Stimulated activated CD8-positive, alpha-beta memory T cell treated with anti-CD3 and anti-CD28 coated beads, Interleukin-15, amount 100 ng/mL, for 1 hour (primary cell): Measurements from ENCODE around the gene PRDX5.

ENCODE experiments used
- DNase-seq: peaks from one replicate; pipeline ENCODE4 v3.0.0-alpha.2; 2020; ENCODE audit warnings: low read depth

Gene PRDX5

GRCh38 chr11:64290352-64291261 is 27.3 kb upstream of the PRDX5 start:
- DNase-seq, result no peak

GRCh38 chr11:64291262-64291751 is 26.6 kb upstream of the PRDX5 start, which contains the start of gene KCNK4:
TSS of gene KCNK4 (plus strand) at chr11:64291302. CDS start at chr11:64293019, 1,717 bp downstream.
- DNase-seq, result no peak

DNA sequence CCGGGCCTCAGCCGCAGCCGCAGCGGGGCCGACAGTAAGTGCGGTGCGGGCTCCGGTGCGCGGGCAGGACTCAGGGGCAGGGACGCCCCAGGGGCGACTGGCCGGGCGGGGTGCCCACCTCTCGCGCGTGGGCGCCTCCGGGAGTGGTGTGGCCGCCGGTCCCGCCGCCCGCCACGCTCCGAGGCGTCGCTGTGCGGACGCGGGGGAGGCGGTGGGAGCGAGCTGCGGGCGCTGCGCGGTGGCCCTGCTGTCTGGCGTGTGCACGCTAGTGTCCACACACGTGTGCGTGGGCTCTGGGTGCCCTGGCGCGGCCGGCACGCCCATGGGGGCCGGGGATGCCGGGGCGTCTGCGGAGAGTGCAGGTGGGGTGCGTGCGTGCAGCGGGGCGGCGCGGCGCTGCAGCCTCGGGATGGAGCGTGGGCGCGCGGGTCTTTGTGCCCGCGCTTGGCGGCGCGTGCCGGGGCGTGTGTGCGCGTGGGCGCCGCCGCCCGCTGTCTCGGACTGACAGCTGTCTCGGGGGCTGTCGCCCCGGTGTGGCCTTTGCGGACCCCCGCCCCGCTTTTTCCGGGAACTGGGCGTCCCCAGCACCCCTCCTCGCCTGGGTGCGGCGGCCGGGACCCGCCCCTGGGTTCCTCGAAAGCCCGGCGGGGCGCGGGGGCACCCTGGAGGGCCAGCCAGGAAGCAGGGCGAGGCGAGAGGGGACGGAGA is 26.0 kb upstream of the PRDX5 start:
- no peak for DNase-seq

DNA sequence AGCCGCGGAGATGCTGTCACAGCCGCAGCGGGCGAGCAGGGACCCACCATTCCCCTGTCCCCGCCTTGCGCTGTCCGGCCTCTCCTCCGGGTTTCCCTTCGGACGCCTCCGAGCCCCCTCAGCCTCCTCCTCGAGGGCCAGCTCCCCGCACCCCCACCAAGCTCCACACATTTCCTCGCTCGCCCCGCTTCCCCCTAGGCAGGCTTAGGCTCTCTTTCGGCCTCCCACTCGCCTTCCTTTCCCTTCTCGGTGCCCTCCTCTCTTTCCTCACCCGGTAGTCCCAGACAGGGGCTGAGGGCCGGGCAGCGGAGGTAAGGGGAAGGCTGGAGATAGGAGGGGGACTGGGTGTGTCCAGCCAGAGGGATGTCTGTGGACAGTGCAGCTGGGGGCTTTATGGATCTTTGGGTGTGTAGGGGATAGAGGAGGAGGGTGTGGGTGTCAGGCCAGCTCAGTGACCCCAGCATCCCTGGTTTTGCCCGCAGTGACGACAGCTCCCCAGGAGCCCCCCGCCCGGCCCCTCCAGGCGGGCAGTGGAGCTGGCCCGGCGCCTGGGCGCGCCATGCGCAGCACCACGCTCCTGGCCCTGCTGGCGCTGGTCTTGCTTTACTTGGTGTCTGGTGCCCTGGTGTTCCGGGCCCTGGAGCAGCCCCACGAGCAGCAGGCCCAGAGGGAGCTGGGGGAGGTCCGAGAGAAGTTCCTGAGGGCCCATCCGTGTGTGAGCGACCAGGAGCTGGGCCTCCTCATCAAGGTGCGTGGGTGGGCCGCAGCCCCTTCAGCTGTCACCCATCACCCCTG is 25.3 kb upstream of the PRDX5 start:
- DNase-seq, result no peak

DNA sequence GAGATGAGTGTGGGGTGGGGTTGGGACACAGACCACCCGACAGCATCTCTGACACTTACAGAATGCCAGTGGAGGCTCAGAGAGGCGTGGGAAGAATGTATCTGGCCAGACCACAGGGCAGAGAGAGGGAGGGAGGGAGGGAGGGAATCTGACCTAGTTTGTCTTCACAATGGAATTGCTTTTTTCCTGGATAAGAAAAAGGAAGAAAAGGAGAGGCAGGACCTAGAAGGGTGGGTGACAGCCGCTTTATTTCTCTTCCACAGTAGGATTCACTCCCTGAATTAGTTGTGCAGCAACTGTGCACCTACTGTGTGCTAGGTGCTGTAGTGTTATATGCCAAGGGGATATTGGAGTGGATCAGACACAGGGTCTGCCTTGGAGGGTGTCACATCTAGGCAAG is 23.1 kb upstream of the PRDX5 start:
- no peak for DNase-seq

DNA sequence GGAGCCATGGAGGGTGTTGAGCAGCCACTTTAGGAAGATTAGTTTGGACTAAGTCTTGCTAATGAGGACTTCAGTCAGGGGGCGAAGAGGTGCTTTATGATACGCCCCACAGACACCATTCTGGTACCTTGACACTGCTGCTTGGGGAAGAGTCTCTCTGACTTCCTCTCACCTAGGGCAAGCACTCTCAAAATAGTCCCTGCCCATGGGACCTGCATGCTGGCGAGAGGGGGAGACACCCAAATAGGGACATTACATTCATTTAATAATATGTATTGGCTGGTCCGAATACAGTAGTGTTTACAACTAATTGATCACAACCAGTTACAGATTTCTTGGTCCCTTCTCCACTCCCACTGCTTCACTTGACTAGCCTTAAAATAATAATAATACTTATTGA is 22.2 kb upstream of the PRDX5 start:
- no peak for DNase-seq

GRCh38 chr11:64296236-64296635 is 21.7 kb upstream of the PRDX5 start:
- no peak for DNase-seq

DNA sequence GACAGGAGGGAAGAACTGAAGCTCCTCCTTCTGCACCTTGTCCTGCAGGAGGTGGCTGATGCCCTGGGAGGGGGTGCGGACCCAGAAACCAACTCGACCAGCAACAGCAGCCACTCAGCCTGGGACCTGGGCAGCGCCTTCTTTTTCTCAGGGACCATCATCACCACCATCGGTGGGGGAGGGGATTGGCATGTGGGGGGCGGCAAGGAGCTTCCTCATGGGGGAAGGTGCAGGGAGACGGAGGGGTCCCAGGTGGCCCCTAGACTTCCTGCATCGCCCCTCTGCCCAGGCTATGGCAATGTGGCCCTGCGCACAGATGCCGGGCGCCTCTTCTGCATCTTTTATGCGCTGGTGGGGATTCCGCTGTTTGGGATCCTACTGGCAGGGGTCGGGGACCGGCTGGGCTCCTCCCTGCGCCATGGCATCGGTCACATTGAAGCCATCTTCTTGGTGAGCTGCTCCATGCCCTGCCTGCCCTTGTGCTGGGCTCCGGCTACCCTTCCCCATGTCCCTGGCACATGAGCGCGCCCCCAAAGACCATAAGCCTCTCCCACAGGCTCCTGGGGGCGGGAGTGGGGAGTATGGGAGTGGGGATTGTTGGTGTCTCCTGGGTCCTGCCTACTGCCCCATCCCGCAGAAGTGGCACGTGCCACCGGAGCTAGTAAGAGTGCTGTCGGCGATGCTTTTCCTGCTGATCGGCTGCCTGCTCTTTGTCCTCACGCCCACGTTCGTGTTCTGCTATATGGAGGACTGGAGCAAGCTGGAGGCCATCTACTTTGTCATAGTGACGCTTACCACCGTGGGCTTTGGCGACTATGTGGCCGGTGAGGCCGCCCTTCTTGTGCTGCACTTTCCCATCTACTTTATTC is 20.9 kb upstream of the PRDX5 start:
- DNase-seq, result no peak

DNA sequence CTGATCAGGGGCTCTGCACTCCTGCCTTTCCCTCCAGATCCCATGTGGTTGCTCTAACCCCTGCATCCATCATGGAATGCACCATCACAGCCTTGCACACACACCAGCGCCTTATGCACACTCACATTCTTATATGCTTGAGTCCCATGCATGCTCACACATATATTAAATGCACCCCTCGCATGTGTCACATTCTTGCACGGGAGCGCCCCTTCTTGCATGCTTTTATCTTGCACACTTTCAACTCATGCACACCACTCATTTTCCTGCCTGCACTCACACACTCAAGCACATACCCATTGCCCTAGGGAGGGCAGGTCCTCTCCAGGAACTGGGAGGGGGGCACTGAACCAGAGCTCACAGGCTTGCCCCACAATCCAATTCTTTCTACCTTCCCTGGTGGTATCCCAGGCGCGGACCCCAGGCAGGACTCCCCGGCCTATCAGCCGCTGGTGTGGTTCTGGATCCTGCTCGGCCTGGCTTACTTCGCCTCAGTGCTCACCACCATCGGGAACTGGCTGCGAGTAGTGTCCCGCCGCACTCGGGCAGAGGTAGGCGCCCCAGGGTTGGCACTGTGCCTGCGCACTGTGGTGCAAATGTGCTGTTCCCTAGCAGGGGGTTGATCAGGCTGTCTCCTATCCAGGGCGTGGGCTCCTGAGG is 20.1 kb upstream of the PRDX5 start:
- no peak for DNase-seq

DNA sequence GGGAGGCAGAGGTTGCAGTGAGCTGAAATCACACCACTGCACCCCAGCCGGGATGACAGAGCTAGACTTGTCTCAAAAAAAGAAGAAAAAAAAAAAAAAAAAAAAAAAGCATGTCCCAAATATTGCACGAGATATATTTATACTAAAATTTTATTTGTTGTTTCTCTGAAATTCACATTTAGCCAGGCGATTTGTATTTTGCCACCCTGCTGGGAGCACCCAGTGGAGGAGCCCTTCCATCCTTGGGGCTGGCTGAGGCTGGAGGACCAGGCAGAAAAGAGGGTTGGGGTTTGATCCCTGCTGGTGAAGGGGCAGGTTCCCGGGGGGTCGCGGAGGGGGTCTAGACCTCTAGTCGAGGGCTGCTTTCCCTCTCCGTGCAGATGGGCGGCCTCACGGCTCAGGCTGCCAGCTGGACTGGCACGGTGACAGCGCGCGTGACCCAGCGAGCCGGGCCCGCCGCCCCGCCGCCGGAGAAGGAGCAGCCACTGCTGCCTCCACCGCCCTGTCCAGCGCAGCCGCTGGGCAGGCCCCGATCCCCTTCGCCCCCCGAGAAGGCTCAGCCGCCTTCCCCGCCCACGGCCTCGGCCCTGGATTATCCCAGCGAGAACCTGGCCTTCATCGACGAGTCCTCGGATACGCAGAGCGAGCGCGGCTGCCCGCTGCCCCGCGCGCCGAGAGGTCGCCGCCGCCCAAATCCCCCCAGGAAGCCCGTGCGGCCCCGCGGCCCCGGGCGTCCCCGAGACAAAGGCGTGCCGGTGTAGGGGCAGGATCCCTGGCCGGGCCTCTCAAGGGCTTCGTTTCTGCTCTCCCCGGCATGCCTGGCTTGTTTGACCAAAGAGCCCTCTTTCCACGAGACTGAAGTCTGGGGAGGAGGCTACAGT is 18.7 kb upstream of the PRDX5 start:
- DNase-seq, result no peak

- no peak for DNase-seq
Measured at GRCh38 chr11:64299847-64300648, 17.9 kb upstream of the PRDX5 start, which contains the start of gene CATSPERZ. TSS of gene CATSPERZ (plus strand) at chr11:64300358. CDS start at chr11:64300411, 53 bp downstream.

- no peak for DNase-seq
Measured at GRCh38 chr11:64303109-64304031, 14.6 kb upstream of the PRDX5 start.

GRCh38 chr11:64304032-64304315 is 13.9 kb upstream of the PRDX5 start:
- no peak for DNase-seq

GRCh38 chr11:64304316-64305072 is 13.4 kb upstream of the PRDX5 start:
- DNase-seq, result peak; percentile 96

DNA sequence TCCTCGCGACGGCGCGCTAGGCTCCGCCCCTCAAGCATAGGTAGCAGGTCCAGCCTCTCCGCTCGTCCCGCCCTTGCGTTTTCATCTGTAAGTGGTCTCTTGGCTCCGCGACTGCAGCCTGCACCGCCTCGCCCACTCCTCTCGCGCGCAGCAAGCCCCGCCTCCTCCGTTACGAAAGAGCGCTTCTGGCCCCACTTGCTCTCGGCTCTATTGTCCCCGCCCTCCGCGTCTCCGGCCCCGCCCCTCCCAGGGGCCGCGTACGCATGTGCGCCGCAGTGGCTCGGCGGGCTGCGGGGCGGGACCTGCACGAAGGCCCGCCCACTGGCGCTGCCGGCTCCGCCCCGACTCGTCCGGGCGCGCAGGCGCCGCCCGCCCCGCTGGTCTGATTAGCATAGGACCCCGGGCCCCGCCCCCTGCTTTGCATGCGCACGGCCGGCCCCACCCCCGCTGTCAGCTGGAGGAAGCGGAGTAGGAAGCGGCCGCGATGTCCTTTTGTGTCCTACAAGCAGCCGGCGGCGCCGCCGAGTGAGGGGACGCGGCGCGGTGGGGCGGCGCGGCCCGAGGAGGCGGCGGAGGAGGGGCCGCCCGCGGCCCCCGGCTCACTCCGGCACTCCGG is 12.7 kb upstream of the PRDX5 start, which contains the start of gene ESRRA:
Gene ESRRA (plus strand): TSS at position 450 of the 616 bp plus-strand sequence. CDS start 1,656 bp downstream, outside the sequence.
- DNase-seq, result peak; percentile 98
